ENCODE results near the gene BPHL. TPM values are rescaled to one million over a fixed set of nuclear protein-coding genes. Genes with fewer than 3 reads are reported as not detected.

The BPHL gene
- total and polyA plus RNA-seq, 2 of the 4 experiments (the other 2 are of a cell fraction), result 14.7 to 16.3 TPM

DNA sequence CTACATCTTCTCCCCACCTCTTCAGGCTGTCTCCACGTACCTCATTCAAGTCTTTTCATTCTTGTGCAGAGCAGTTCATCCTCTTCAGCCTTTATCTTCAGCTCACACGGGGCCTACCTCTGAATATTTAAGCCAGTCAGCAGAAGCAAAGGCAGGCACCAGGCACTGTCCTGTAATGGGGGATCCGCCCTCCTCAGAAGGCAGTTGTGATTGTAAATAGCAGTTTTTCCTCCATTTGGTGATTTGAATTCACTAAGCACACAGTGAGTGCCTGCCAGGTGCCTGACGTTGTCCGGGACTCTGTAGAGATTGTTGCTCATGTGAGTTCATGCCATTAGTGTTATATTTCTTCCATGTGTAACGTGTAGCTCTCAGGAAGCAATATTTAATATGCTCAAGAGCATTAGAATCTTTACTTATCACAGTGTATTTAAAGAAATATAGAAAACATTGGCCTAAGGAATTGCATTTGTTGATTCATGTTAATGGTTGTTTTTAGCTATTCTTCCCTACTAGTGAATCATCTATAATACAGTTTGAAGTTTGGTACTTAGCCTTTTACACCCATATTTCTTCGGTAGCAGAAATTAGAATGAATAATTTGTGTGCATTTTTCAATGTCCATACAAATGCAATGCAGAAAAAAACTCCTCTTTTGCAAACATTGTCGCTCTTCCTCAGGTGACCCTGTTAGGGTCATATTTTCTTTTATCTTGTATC, 17.9 kb downstream of the BPHL start:
- no TSS peak for BruUV-seq (replicated peaks)
- dilution Hi-C loops (cut with HindIII; ENCODE audit: low sequenced_read_pairs, unreplicated experiment), result no loop called here
- Histone ChIP-seq H4K91ac (ENCODE audit: insufficient read depth, low read depth, low read length) (no peak overlapping the region), H4K8ac (ENCODE audit: low read depth in 2 of 2, low read length in 2 of 2) (no peak overlapping the region), H3K14ac (replicated peaks; ENCODE audit: low read depth, low read length) (no peak overlapping the region), H2BK5ac (ENCODE audit: low read depth, low read length, poor library complexity, severe bottlenecking) (no peak overlapping the region), H3K27ac (ENCODE audit: insufficient read depth, low read length) (no peak overlapping the region), H4K20me1 (ENCODE audit: insufficient read depth, low read length) (no peaks in the 10 kb centered on the region), H3K9me1 (ENCODE audit: insufficient read depth, low read length) (peaks cover 12% of the 10 kb centered on the region; the same call in 1 of the 2 replicates), H3K79me1 (ENCODE audit: low read depth in 1 of 2, low read length in 2 of 2) (no peaks in the 10 kb centered on the region; a peak in 1 of 4 replicates), H2BK20ac (ENCODE audit: low read depth, low read length) (no peak overlapping the region), H4K5ac (ENCODE audit: low read depth, low read length) (no peak overlapping the region), H3K4me2 (ENCODE audit: low read depth, low read length) (no peak overlapping the region), H2BK15ac (ENCODE audit: low read depth, low read length) (no peak overlapping the region), H2AK5ac (ENCODE audit: low read depth, low read length) (no peak overlapping the region), H3K56ac (ENCODE audit: extremely low read depth, insufficient read depth, low read length) (no peak overlapping the region), H3K9me3 (ENCODE audit: control insufficient read depth, insufficient read depth, low read length) (no peaks in the 10 kb centered on the region), H3K23ac (ENCODE audit: low read depth, low read length) (no peak overlapping the region), H3K4ac (ENCODE audit: low read depth, low read length) (no peak overlapping the region), H3K18ac (ENCODE audit: low read depth, low read length) (no peak overlapping the region), H3K9ac (ENCODE audit: low read depth, low read length) (no peak overlapping the region), H2BK120ac (ENCODE audit: low read depth, low read length) (no peak overlapping the region), H3K27me3 (ENCODE audit: control insufficient read depth, insufficient read depth, low read length) (no peaks in the 10 kb centered on the region), H3K36me3 (ENCODE audit: control insufficient read depth, insufficient read depth, low read length) (peaks cover 22% of the 10 kb centered on the region; the same call in 1 of the 2 replicates), H2AFZ (replicated peaks; ENCODE audit: low read length, poor library complexity) (no peak overlapping the region), H2AK9ac (replicated peaks; ENCODE audit: low read depth, low read length, poor library complexity) (peak overlapping the region; percentile 60), H3K4me1 (ENCODE audit: control insufficient read depth, insufficient read depth, low read length) (peaks cover 14% of the 10 kb centered on the region), H3K4me3 (ENCODE audit: insufficient read depth, low read depth, low read length) (no peak overlapping the region)
- ATAC-seq (ENCODE audit: low read depth) (no peak), DNase-seq (no peak)
- POLR2A ChIA-PET (ENCODE audit: unreplicated experiment), result no interaction called here
- in situ Hi-C loops (cut with MboI; ENCODE audit: low sequenced_read_pairs), result loop anchor here (25.0 kb wide), 1 partner anchor 601 kb away; no protein-coding TSS in a partner anchor
- intact Hi-C loops (cut with micrococcal nuclease), result no loop called here
- 80% methylated on average over 1 of the region's 8 CpGs; no CpG with 5 or more reads in 1 of the 2 experiments for WGBS, 2 experiments (ENCODE audit: extremely low coverage in 2 of 2, insufficient read length in 1 of 2)
- CTCF ChIA-PET, result interaction anchor here (0.8 to 1.5 kb wide), 2 partner anchors 21 to 101 kb away, joined by 3 read pairs; partner anchors contain the start of gene TUBB2A
- TF ChIP-seq BHLHE40 (IDR thresholded peaks at IDR 0.05; ENCODE audit: low read depth, low read length), result no peak
- no peak for TF ChIP-seq NFE2L2 (IDR thresholded peaks at IDR 0.05; ENCODE audit: low read depth, low read length)
- TF ChIP-seq, protein P1, sequence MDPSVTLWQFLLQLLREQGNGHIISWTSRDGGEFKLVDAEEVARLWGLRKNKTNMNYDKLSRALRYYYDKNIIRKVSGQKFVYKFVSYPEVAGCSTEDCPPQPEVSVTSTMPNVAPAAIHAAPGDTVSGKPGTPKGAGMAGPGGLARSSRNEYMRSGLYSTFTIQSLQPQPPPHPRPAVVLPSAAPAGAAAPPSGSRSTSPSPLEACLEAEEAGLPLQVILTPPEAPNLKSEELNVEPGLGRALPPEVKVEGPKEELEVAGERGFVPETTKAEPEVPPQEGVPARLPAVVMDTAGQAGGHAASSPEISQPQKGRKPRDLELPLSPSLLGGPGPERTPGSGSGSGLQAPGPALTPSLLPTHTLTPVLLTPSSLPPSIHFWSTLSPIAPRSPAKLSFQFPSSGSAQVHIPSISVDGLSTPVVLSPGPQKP (IDR thresholded peaks at IDR 0.05; ENCODE audit: borderline replicate concordance, low read depth, low read length), result no peak
- no peak for TF ChIP-seq RFX5 (IDR thresholded peaks at IDR 0.05; ENCODE audit: low read depth, low read length)
- no peak for TF ChIP-seq CHD1 (IDR thresholded peaks at IDR 0.05; ENCODE audit: low read depth, low read length)
- no peak for TF ChIP-seq POLR2A (IDR thresholded peaks at IDR 0.05; ENCODE audit: low read depth, low read length)
- TF ChIP-seq, protein P2, sequence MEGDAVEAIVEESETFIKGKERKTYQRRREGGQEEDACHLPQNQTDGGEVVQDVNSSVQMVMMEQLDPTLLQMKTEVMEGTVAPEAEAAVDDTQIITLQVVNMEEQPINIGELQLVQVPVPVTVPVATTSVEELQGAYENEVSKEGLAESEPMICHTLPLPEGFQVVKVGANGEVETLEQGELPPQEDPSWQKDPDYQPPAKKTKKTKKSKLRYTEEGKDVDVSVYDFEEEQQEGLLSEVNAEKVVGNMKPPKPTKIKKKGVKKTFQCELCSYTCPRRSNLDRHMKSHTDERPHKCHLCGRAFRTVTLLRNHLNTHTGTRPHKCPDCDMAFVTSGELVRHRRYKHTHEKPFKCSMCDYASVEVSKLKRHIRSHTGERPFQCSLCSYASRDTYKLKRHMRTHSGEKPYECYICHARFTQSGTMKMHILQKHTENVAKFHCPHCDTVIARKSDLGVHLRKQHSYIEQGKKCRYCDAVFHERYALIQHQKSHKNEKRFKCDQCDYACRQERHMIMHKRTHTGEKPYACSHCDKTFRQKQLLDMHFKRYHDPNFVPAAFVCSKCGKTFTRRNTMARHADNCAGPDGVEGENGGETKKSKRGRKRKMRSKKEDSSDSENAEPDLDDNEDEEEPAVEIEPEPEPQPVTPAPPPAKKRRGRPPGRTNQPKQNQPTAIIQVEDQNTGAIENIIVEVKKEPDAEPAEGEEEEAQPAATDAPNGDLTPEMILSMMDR (conservative IDR thresholded peaks at IDR 0.05; ENCODE audit: low read depth, low read length), result no peak
- TF ChIP-seq, protein P3, sequence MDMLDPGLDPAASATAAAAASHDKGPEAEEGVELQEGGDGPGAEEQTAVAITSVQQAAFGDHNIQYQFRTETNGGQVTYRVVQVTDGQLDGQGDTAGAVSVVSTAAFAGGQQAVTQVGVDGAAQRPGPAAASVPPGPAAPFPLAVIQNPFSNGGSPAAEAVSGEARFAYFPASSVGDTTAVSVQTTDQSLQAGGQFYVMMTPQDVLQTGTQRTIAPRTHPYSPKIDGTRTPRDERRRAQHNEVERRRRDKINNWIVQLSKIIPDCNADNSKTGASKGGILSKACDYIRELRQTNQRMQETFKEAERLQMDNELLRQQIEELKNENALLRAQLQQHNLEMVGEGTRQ (IDR thresholded peaks at IDR 0.05; ENCODE audit: low read depth, low read length), result no peak
- TF ChIP-seq FOS (IDR thresholded peaks at IDR 0.05; ENCODE audit: low read depth, low read length), result no peak
- no peak for TF ChIP-seq RCOR1 (IDR thresholded peaks at IDR 0.05; ENCODE audit: insufficient replicate concordance, low read length)
- TF ChIP-seq SMC3 (IDR thresholded peaks at IDR 0.05; ENCODE audit: low read depth, low read length), result no peak
- no peak for TF ChIP-seq RAD21 (IDR thresholded peaks at IDR 0.05; ENCODE audit: low read length)
- TF ChIP-seq CEBPB (IDR thresholded peaks at IDR 0.05; ENCODE audit: low read depth, low read length), result no peak
- TF ChIP-seq MXI1 (IDR thresholded peaks at IDR 0.05; ENCODE audit: borderline replicate concordance, low read depth, low read length), result no peak
- no peak for TF ChIP-seq MAZ (IDR thresholded peaks at IDR 0.05; ENCODE audit: borderline replicate concordance, low read depth, low read length)

Measured in IMR-90 (cell line).